GM23338 (cell line): ENCODE measurements around the gene PPM1H. TPM values are rescaled to one million over a fixed set of nuclear protein-coding genes. Genes with fewer than 3 reads are reported as not detected.

ENCODE experiments used
- ATAC-seq: fragments of 200-7000 bp; cut with Tn5 transposase; 3 replicates; pipeline ENCODE4 v1.9.1; 2020
- DNase-seq: peaks from one replicate; pipeline ENCODE4 v3.0.0-alpha.2; 2015; ENCODE audit warnings: low spot score
- H2AFZ ChIP-seq: fragments of 200-600 bp; sonication (generic); 2 replicates; pipeline ENCODE4 v1.8.0; 2016; ENCODE audit warnings: antibody characterized with exemption, mild to moderate bottlenecking, moderate library complexity
- H3F3A ChIP-seq: fragments of 200-600 bp; sonication (generic); replicated peaks from 2 replicates; pipeline ENCODE4 v1.8.0; 2017; ENCODE audit warnings: antibody characterized with exemption, mixed run types, low read depth
- H3K27ac ChIP-seq: fragments of 200-600 bp; sonication (generic); 2 replicates; pipeline ENCODE4 v1.6.1; 2016; ENCODE audit warnings: low read depth
- H3K27me3 ChIP-seq: fragments of 200-600 bp; sonication (generic); 2 replicates; pipeline ENCODE4 v1.8.0; 2016; ENCODE audit warnings: mild to moderate bottlenecking, mixed run types, moderate library complexity; ENCODE audit not compliant: insufficient read depth
- H3K36me3 ChIP-seq: fragments of 200-600 bp; sonication (generic); 2 replicates; pipeline ENCODE4 v1.8.0; 2016; ENCODE audit warnings: mild to moderate bottlenecking; ENCODE audit not compliant: insufficient read depth
- H3K4me1 ChIP-seq: fragments of 200-600 bp; sonication (generic); 2 replicates; pipeline ENCODE4 v1.8.0; 2016; ENCODE audit warnings: mild to moderate bottlenecking, moderate library complexity; ENCODE audit not compliant: insufficient read depth
- H3K4me2 ChIP-seq: fragments of 200-600 bp; sonication (generic); 2 replicates; pipeline ENCODE4 v1.7.1; 2017; ENCODE audit warnings: mixed run types
- H3K4me3 ChIP-seq: fragments of 200-600 bp; sonication (generic); 2 replicates; pipeline ENCODE4 v1.6.1; 2016; ENCODE audit warnings: mixed run types
- H3K79me2 ChIP-seq: fragments of 200-600 bp; sonication (generic); replicated peaks from 2 replicates; pipeline ENCODE4 v1.8.0; 2017; ENCODE audit warnings: mild to moderate bottlenecking; ENCODE audit not compliant: insufficient read depth
- H3K9me2 ChIP-seq: fragments of 200-600 bp; sonication (generic); 2 replicates; pipeline ENCODE4 v1.8.0; 2017; ENCODE audit not compliant: insufficient read depth
- H4K20me1 ChIP-seq: fragments of 200-600 bp; sonication (generic); replicated peaks from 2 replicates; pipeline ENCODE4 v1.8.0; 2017; ENCODE audit warnings: mild to moderate bottlenecking; ENCODE audit not compliant: insufficient read depth
- H3K27ac Mint-ChIP-seq: 2 replicates; pipeline ENCODE4 v1.8.0; 2020; ENCODE audit warnings: inconsistent platforms, mild to moderate bottlenecking, moderate library complexity, mixed read lengths
- H3K27me3 Mint-ChIP-seq: 3 replicates; pipeline ENCODE4 v1.8.0; 2022; ENCODE audit warnings: low read depth, mild to moderate bottlenecking, moderate library complexity, mixed read lengths, inconsistent platforms; ENCODE audit not compliant: insufficient read depth, poor library complexity
- H3K36me3 Mint-ChIP-seq: 3 replicates; pipeline ENCODE4 v1.8.0; 2021; ENCODE audit warnings: low read depth, mild to moderate bottlenecking, inconsistent platforms, moderate library complexity, mixed read lengths
- H3K4me1 Mint-ChIP-seq: 3 replicates; pipeline ENCODE4 v1.8.0; 2020; ENCODE audit warnings: mild to moderate bottlenecking, inconsistent platforms, mixed read lengths
- H3K4me3 Mint-ChIP-seq: 3 replicates; pipeline ENCODE4 v1.8.0; 2021; ENCODE audit warnings: moderate library complexity, mild to moderate bottlenecking, inconsistent platforms, mixed read lengths
- H3K9me3 Mint-ChIP-seq: 3 replicates; pipeline ENCODE4 v1.8.0; 2020; ENCODE audit warnings: moderate library complexity, mild to moderate bottlenecking, inconsistent platforms, mixed read lengths
- CREB1 ChIP-seq: fragments of 250-450 bp; sonication (Bioruptor Pico); IDR thresholded peaks from 2 replicates; pipeline ENCODE4 v1.5.0; 2020; ENCODE audit warnings: low read depth, mild to moderate bottlenecking, moderate library complexity
- CTCF ChIP-seq, 2 experiments: fragments of 200-600 bp in 1 of 2; sonication (generic) in 1 of 2; conservative IDR thresholded peaks; 2 replicates each; pipeline versions ENCODE4 v1.5.1 to v1.6.1; 2016 to 2017; ENCODE audit warnings: antibody characterized with exemption in 2 of 2, low read depth in 2 of 2, mild to moderate bottlenecking in 2 of 2, moderate library complexity in 1 of 2
- EZH2 ChIP-seq: fragments of 200-600 bp; sonication (generic); IDR thresholded peaks from one replicate; pipeline ENCODE4 v1.8.0; 2017; ENCODE audit warnings: antibody characterized with exemption, mild to moderate bottlenecking, low read depth; ENCODE audit not compliant: unreplicated experiment
- NANOG ChIP-seq: IDR thresholded peaks from 2 replicates; pipeline ENCODE4 v1.6.1; 2016; ENCODE audit warnings: antibody characterized with exemption, borderline replicate concordance
- POLR2AphosphoS5 ChIP-seq: IDR thresholded peaks from 2 replicates; pipeline ENCODE4 v1.6.1; 2016; ENCODE audit warnings: antibody characterized with exemption, low read depth
- STAT1 ChIP-seq: IDR thresholded peaks from one replicate; pipeline ENCODE4 v1.6.1; 2016; ENCODE audit warnings: antibody characterized with exemption; ENCODE audit not compliant: unreplicated experiment
- ZNF114 ChIP-seq: fragments of 250-450 bp; sonication (Bioruptor Pico); IDR thresholded peaks from 2 replicates; pipeline ENCODE4 v1.5.0; 2020; ENCODE audit warnings: mild to moderate bottlenecking, moderate library complexity
- ZNF462 ChIP-seq: fragments of 250-450 bp; sonication (Bioruptor Pico); IDR thresholded peaks from 2 replicates; pipeline ENCODE4 v1.5.0; 2020; ENCODE audit warnings: mild to moderate bottlenecking, moderate library complexity
- polyA plus RNA-seq: library from polyadenylated mRNA; unstranded; fragments of >200 nt; fragmentation: Nextera tagmentation; extraction: Ambion mirVana; gene quantifications from 2 replicates; pipeline ENCODE4 v1.2.1, GENCODE V29; 2016
- total RNA-seq: library from RNA; depleted of rRNA; stranded (reverse); fragments of >200 nt; shearing (Covaris generic); gene quantifications from 2 replicates; pipeline ENCODE4 v1.2.3, GENCODE V29; 2014
- TF ChIP-seq, protein P1 (sequence below): IDR thresholded peaks from 2 replicates; pipeline ENCODE4 v1.6.1; 2016; ENCODE audit warnings: antibody characterized with exemption

PPM1H gene
- total and polyA plus RNA-seq, 2 experiments from 2014 or later: 11.4 to 41.2 TPM

- Histone ChIP-seq H3F3A (no peaks in the 10 kb centered on the region), H3K79me2 (peaks cover 68% of the 10 kb centered on the region), H3K4me3 (no peak overlapping the region), H3K4me2 (peak overlapping the region; percentile 45; the same call in 1 of the 2 replicates), H3K27me3 (no peaks in the 10 kb centered on the region), H2AFZ (no peak overlapping the region), H3K36me3 (no peaks in the 10 kb centered on the region), H3K9me2 (no peaks in the 10 kb centered on the region), H3K27ac (no peak overlapping the region), H4K20me1 (peaks cover 15% of the 10 kb centered on the region), H3K4me1 (peaks cover 21% of the 10 kb centered on the region)
- no peak for DNase-seq
- Mint-ChIP-seq H3K27me3 (no peaks in the 10 kb centered on the region), H3K4me1 (peaks cover 14% of the 10 kb centered on the region), H3K27ac (peak overlapping the region; percentile 8; the same call in 1 of the 2 replicates), H3K4me3 (no peak overlapping the region), H3K36me3 (no peaks in the 10 kb centered on the region), H3K9me3 (no peaks in the 10 kb centered on the region)
- no peak for TF ChIP-seq EZH2
- no peak for TF ChIP-seq STAT1
- TF ChIP-seq, protein P1, sequence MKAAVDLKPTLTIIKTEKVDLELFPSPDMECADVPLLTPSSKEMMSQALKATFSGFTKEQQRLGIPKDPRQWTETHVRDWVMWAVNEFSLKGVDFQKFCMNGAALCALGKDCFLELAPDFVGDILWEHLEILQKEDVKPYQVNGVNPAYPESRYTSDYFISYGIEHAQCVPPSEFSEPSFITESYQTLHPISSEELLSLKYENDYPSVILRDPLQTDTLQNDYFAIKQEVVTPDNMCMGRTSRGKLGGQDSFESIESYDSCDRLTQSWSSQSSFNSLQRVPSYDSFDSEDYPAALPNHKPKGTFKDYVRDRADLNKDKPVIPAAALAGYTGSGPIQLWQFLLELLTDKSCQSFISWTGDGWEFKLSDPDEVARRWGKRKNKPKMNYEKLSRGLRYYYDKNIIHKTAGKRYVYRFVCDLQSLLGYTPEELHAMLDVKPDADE: no peak
- TF ChIP-seq CREB1 (CRISPR knock-in tag): no peak
- TF ChIP-seq ZNF114 (CRISPR knock-in tag): no peak
- TF ChIP-seq CTCF (conservative IDR thresholded peaks at IDR 0.05; ENCODE audit: low read depth in 2 of 2): no peak
- ATAC-seq: peak; percentile 34
These were observed 34.2 kb downstream of the PPM1H start for GRCh38 chr12:62900686-62901272.

- Mint-ChIP-seq H3K4me3 (no peak overlapping the region), H3K4me1 (peaks cover 23% of the 10 kb centered on the region), H3K27me3 (no peaks in the 10 kb centered on the region), H3K9me3 (no peaks in the 10 kb centered on the region), H3K36me3 (no peaks in the 10 kb centered on the region), H3K27ac (no peak overlapping the region)
- Histone ChIP-seq H3K27me3 (no peaks in the 10 kb centered on the region), H3K36me3 (no peaks in the 10 kb centered on the region), H3K79me2 (peaks cover 71% of the 10 kb centered on the region), H3F3A (no peaks in the 10 kb centered on the region), H3K4me2 (no peak overlapping the region), H3K9me2 (no peaks in the 10 kb centered on the region), H2AFZ (no peak overlapping the region), H3K4me3 (no peak overlapping the region), H3K27ac (no peak overlapping the region), H4K20me1 (peaks cover 10% of the 10 kb centered on the region), H3K4me1 (peaks cover 31% of the 10 kb centered on the region)
- ATAC-seq (no peak), DNase-seq (no peak)
- TF ChIP-seq ZNF462 (CRISPR knock-in tag) (no peak), NANOG (no peak), EZH2 (no peak), POLR2AphosphoS5 (no peak)
- TF ChIP-seq, protein P1: no peak
These were observed 35.2 kb downstream of the PPM1H start for GRCh38 chr12:62899568-62900390.
